GM12873 (cell line): Measurements from ENCODE around the gene RNF11.

Experiments used
- CTCF ChIP-seq: IDR thresholded peaks from 2 replicates; pipeline ENCODE4 v1.5.1; 2012; ENCODE audit warnings: low read depth, mild to moderate bottlenecking, moderate library complexity, low read length, control low read depth; ENCODE audit not compliant: insufficient read depth; ENCODE audit errors: missing control alignments

RNF11 gene

DNA sequence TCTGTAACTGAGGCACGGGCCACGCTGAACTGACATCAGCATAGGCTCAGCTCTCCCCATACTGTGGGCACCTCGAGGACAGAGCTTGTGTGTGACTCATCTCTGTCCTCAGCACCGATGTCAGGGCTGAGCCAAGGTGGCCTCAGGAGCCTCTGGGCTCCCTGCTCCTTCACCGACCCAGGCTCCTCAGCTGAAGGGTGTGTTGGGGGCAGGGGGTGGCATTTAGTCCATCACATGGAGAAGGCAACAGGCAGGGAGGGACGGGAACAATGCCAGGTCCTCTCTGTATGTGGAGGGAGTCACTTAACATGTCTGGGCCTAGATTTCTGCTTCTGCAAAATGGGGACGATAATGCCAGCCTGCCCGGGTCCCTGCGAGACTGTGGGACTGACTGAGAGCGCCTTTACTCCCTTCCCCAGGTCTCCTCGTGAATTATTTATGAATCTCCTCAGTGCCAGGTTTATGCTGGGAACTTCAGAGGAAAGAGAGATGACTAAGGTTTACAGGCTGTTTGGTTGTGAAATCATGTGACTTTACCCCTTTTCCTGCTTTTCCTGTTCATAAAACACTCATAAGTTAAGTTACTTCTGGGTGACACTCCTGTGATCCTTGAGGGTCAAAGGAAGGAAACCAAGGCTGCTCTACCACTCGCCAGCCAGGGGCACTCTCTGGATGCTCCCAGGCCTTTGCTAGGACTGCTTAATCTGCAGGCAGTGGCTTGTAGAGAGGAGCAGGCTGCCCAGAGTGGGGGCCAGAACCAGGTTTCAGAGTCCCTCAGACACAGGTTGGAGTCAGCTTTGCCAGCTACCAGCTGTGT lies 78.1 kb downstream of the RNF11 start:
- TF ChIP-seq CTCF = no peak

DNA sequence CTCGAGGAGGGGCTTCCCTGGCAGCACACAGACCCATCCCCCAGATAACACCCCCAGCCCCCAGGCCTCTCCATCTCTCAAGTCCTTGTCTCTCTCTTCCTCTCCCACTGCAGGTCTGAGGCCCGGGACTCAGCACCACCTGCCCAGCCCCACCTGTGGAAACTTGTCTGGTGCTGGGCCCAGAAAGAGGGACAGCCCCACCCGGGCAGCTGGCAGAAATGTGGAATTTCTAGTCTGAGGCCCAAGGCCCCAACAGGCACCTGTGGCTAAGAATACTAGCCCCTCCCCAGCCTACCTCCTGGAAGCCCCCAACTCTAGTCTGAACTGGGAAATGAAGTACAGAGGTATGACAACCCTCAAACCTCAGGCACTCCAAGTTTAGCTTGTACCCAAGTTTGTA lies 78.9 kb downstream of the RNF11 start:
- TF ChIP-seq CTCF = no peak

- no peak for TF ChIP-seq CTCF
These were observed 80.2 kb downstream of the RNF11 start for GRCh38 chr1:51316113-51316845.

DNA sequence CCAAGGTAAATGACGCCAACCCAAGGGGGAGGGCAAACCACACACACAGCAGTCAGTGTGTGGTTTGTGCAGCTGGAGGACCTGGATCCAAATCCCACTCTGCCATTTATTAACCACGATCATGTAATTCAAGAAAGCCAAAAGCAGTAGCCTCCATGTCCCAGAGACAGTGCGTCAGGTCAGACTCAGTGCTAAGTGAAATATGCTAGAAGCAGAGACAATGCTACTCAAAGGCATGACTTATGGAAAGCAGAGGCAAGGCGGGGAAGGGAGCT lies 80.7 kb downstream of the RNF11 start:
- no peak for TF ChIP-seq CTCF

GRCh38 chr1:51317798-51318197 lies 81.7 kb downstream of the RNF11 start:
- no peak for TF ChIP-seq CTCF

DNA sequence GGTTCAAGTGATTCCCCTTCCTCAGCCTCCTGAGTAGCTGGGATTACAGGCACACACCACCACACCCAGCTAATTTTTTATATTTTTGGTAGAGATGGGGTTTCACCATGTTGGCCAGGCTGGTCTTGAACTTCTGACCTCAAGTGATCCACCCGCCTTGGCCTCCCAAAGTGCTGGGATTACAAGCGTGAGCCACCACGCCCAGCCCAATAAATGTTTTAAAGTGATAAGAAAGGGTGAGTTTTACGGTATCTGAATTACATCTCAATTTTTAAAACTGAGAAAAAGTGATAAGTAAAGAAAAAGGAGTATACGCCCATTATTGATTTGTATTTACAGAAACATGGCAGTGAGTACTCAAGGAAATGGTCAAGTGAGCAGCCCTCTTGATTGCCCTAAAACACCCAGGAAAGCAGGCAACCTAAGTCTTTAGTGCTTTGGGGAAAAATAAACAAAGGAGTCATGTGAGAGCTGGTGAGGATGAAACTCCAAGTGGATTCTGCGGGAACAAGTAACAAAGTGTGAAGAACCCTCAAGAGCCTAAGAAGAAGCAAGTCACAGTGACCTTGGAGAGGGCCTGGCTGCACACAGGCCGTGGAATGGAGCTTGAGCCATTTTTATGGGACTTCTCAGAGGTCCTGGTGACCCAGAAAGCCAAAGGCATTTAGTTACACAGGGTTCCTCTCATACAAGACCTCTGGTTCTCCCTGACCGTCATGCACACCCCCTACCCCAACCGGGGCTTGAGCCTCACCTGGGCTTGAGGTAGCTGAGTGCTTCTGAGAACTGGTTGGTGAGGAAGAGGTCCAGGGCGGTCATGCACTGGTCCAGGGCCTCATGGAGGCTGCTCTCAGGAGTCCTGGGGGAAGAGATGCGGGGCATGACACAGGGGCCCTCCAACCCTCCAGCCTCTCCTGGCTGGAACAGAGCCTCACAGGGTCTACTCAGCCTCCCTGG lies 85.2 kb downstream of the RNF11 start:
- no peak for TF ChIP-seq CTCF

DNA sequence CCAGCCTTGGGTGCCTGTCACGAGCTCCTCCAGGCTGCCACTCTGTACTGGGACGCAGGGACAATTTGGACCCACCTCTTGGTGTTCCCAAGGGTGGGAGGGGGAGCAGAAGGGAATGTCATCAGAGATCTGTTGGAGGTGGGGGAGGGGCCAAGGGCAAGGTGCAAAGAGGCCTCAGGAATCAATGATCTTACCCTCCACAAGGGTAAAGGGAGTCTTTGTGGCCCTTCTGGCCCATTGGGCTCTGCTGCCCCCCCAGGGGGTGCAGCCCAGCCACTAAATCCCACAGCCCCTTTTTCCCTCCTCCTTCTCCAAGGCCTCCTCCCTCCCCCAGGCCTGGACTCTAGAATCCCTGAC lies 85.8 kb downstream of the RNF11 start:
- TF ChIP-seq CTCF = no peak
